ENCODE data around the gene CCL15.

GRCh38 chr17:36001110-36001771 is at the start of gene CCL15:
- no peak for TF ChIP-seq CTCF (IDR thresholded peaks at IDR 0.05; ENCODE audit: poor library complexity)
- no peak for TF ChIP-seq EZH2phosphoT487 (IDR thresholded peaks at IDR 0.05; ENCODE audit: low read depth, severe bottlenecking, unreplicated experiment)
- no peak for TF ChIP-seq EZH2 (IDR thresholded peaks at IDR 0.05; ENCODE audit: borderline replicate concordance)
